HUDEP-2 (cell line): ENCODE data around the gene SPAG16.
"Not testable (repeated sequence)": the region's sequence is repeated elsewhere in the genome, so short reads cannot be mapped to it uniquely, and the experiment has no call there.

Source experiments
- DNase-seq, 76 experiments: peaks; one replicate each; lab custom pipeline; 2025; ENCODE audit not compliant: unreplicated experiment in 76 of 76; lab: John Stamatoyannopoulos, UW

The SPAG16 gene

DNA sequence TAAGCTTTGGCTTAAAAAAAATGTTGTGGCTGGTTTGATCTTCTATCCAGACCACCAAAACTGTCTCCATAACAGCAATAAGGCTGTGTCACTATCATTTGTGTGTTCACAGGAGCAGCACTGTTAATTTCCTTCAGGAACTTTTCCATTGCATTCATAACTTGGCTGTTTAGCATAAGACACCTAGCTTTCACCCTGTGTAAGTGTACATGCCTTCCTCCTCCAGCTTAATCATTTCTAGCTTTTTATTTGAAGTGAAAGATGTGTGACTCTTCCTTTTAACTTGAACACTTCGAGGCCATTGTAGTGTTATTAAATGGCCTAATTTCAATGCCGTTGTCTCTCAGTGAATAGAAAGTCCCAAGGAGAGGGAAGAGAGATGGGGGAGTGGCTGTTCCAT, 773.7 kb downstream of the SPAG16 start:
- no peak for DNase-seq

GRCh38 chr2:214062279-214062678, 778.0 kb downstream of the SPAG16 start:
- DNase-seq = not testable (repeated sequence)

DNA sequence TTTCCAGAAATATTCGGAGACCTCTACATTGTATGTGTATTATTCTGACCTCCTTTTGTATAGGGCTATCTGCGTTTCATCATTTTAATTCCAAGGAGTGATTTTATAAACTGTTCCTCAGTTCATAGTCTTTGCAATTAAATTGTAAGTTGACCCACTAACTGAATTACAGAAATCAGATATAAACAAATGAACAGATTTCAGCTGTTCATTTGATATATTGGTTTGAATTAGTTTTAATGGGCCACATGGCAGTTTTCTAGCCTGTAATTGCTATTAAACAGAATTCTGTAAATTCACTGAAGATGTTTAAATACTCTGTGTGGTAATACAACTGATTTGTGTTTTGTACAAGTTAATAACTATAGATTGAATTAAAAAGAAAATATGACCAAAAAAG, 780.2 kb downstream of the SPAG16 start:
- no peak for DNase-seq

- DNase-seq = no peak
Measured at GRCh38 chr2:214066862-214067261, 782.6 kb downstream of the SPAG16 start.

DNA sequence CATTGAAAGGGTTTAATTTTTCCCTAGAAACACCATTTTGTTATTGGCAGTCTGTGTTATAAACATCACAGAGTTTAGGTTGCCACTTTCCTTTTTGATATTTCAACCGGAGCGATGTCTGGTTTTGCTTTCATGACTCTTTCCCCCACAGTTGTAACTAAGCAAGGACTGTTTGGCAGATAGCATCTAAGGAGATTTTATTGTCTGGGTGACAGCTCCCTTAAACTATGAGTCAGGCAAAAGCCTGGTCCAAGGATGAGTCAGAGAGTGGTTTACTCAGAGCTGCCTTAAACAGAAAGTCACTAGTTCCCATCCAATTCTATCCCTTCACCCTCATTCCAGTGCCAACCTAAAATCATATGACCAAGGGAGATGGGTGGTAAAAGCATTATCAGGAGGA, 785.0 kb downstream of the SPAG16 start:
- DNase-seq = peak in 5 of 76 experiments; percentile 1 to 28 (median 17)

- DNase-seq = no peak
Measured at GRCh38 chr2:214075456-214075855, 791.2 kb downstream of the SPAG16 start.

DNA sequence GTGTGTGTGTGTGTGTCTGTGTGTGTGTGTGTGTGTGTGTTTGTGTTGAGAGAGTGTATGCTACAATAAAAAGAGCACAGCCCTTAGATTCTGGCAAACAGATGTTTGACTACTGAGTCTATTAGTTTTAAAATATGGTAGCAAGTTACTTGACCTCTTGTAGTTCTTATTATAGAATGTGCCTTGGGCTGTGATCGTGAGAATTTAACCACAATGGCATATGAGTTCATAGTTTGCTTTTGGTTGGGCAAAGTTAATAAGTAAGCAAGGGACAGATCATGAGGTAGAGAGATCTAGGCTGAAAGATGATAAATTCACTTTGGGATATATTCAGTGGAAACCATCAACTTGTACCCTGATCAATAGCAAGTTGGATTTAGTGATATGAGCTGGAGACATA, 792.3 kb downstream of the SPAG16 start:
- DNase-seq = no peak

DNA sequence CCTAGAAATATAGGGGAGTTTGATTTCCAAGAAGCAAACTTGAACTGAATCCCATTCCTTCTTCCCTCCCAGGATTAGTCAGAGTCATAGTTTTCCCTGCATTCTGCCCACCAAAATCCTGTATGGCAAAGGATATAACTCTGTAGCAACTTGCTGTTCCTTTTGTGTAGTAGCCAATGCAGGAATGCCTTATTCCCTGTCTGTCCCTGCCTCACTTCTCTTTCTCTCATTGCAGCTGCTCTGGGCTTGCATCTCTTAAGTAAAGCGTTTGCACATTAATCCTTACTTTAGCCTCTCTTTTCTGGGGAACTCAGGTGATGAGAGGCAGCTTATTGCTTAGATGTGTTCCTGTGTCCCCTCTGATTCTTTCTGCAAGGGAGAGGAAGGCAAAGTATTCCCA, 793.5 kb downstream of the SPAG16 start:
- DNase-seq = no peak

- DNase-seq = no peak
Measured at GRCh38 chr2:214079032-214079431, 794.8 kb downstream of the SPAG16 start.

GRCh38 chr2:214088536-214088935, 804.3 kb downstream of the SPAG16 start:
- no peak for DNase-seq

DNA sequence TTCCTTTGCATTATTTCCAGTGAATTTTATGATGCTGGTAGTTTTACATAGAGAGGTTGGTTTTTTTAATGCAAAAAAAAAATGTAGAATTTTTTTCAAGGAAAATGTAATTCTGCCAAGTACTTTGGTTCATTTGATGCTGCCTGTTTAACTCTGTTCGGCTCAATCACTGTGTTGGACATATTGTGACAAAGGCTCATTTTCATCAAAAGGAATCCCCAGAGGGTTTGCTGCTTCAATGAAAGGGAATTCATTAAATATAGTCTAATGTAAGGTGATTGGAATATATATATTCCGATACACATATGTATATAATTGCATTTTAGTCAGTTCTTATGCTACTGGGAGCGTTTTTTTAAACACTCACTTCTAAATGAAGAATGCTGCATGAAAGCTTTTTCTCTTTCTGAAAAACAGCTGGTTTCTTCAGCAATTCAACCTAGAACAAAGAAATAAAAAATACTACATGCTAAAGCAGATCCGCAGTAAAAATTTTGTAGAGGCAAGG, 812.0 kb downstream of the SPAG16 start:
- no peak for DNase-seq

GRCh38 chr2:214098811-214099210, 814.5 kb downstream of the SPAG16 start:
- no peak for DNase-seq

- DNase-seq = no peak
Measured at GRCh38 chr2:214100488-214100887, 816.2 kb downstream of the SPAG16 start.

DNA sequence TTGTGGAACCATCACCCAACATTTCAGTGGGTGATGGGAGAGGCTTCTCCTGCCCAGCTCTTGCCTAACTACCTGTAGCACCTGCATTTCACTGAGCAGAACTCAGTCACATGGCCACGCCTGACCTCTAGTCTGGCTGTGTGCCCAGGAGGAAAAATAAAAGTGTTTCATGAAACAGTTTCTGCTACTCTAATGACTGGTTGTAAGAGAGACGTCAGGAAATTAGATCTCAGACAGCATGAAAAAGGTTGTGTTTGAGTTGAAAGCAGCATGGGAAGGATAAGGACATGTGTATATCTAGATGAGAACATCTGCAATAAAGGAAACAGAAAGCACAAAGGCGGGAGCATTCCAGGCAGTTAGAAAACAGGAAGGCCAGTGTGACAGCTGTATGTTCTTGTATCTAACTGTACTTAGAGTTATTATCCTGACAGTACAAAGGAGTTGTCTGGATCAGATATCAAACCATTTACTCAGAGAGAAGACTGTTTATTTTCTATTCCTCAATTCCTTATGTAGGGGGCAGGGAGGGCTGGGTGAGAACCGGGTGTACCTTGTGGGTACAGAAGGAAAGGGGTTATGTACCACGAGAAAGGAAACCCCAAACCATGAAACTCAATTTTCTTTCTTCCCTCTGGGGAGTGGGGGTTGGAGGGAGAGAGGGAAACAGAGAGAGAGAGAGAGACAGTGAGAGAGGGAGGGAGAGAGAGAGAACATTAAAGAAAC, 819.2 kb downstream of the SPAG16 start:
- DNase-seq = no peak

DNA sequence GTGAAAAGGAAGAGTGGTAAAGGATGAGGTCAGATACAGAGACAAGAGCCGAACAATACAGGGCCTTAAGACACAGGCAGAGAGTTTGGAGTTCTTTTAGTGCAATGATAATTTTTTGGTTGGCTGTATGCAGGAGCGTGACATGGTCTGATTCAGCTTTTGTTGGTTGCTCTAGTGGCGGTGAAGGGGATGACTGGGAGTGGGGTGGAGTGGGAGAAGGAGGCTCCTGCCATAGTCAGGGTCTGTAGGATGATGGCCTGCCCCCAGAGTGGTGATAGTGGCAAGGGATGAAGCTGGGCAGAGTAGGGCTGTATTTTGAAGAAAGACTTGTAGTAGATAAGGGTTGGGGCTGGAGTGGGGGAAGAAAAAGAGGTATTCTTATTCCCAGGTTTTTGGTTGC, 820.0 kb downstream of the SPAG16 start:
- no peak for DNase-seq

DNA sequence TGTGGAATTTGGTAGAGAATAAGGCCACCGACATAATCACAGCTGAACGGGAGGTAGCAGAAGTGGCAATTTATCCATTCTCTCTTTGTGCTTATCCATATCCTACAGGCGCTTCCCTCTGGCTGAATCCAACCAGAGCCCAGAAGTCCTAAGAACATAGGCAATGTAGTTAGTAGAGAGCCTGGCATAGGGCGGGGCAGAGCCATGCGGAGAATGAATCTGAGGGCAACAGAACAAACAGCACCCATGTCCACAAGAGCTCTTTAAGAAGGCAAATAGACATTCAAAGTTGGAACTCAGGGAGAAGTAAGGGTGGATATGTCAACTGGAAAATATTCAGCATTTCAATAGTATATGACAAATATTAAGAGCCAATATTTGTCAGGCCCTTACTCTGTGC, 820.7 kb downstream of the SPAG16 start:
- DNase-seq = no peak

GRCh38 chr2:214107726-214108125, 823.5 kb downstream of the SPAG16 start:
- DNase-seq = no peak

DNA sequence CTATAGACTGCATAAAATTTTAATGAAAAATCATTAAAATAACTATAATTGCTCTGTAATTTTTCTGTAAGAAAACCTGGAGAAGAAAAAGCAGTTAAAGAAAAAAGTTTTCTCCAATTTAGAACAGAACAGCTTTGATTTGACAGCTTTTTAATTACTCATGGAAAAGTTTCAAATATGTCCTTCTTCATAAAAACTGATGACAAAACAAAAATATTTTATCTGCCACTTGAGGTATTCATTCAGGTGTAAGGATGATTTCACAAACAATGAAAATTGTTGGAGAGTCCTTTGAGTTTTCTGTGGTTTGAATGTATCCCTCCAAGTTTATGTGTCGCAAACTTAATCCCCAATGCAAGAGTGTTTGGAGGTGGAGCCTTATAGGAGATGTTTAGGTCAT, 824.3 kb downstream of the SPAG16 start:
- DNase-seq = no peak

DNA sequence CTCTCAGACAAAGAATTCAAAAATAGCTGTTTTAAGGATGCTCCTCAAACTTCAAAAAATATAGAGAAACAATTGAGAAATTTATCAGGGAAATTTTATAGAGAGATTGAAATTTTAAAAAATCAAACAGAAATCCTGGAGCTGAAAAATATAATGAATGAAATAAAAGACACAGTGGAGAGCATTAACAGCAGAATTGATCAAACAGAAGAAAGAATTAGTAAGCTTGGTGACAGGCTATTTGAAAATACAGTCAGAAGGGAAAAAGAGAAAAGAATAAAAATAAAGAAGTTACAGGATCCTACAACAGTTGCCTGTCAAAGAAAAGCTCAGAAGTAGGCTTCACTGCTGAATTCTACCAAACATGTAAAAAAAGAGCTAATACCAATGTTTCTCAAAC, 832.8 kb downstream of the SPAG16 start:
- no peak for DNase-seq

DNA sequence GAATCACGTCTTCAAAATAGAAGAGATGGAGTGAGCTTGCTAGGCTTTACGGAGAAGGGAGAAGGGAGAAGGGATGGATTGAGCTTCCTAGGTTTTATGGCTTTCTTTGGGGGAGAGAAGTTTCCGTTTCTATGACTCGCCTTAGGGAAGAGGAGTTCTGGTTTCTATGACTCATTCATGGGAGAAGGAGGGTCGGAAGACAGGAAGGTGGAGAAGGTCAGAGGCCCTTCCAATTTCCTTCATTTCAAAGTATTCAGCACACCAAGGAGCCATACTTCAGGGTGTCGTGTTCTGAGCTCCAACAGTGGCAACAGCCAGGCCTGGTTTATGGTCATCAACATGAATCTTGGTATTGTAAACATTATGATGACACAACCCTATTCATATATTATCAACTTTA, 841.9 kb downstream of the SPAG16 start:
- no peak for DNase-seq

GRCh38 chr2:214127170-214127569, 842.9 kb downstream of the SPAG16 start:
- DNase-seq = no peak

- DNase-seq = no peak
Measured at GRCh38 chr2:214127571-214127970, 843.3 kb downstream of the SPAG16 start.

- DNase-seq = no peak
Measured at GRCh38 chr2:214128040-214128439, 843.8 kb downstream of the SPAG16 start.
